Measurements from ENCODE around the gene TMEM258.

DNA sequence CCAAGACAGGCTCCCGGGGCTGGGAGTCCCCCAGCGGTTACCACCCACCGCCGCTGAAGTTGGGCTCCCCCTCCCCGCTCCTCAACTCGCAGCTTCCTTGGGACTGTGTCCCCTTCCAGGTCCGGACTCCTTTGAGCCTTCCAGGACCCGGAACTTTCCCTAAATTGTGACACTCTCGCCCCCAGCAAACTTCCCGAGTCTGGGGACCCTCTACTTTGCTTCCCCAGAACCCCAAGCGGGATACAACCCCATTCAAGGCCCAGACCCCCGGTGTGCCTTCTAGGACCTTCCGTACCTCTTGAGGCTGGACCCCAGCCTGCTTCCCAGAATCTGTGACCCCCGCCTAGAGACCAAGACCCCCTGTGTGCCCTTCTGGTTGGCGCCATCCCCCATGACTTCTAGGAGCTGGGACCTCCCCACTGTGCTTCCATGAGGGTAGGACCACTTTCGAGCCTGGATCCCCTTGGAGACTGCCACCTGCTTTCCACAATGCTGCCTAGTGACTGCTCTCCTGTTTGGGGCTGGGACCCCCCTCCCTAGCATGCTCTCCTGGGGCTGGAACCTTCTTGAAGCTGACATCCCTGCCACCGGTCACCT lies 39.4 kb downstream of the TMEM258 start:
- TF ChIP-seq, protein P1, sequence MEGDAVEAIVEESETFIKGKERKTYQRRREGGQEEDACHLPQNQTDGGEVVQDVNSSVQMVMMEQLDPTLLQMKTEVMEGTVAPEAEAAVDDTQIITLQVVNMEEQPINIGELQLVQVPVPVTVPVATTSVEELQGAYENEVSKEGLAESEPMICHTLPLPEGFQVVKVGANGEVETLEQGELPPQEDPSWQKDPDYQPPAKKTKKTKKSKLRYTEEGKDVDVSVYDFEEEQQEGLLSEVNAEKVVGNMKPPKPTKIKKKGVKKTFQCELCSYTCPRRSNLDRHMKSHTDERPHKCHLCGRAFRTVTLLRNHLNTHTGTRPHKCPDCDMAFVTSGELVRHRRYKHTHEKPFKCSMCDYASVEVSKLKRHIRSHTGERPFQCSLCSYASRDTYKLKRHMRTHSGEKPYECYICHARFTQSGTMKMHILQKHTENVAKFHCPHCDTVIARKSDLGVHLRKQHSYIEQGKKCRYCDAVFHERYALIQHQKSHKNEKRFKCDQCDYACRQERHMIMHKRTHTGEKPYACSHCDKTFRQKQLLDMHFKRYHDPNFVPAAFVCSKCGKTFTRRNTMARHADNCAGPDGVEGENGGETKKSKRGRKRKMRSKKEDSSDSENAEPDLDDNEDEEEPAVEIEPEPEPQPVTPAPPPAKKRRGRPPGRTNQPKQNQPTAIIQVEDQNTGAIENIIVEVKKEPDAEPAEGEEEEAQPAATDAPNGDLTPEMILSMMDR (conservative IDR thresholded peaks at IDR 0.05; ENCODE audit: low read depth, low read length) = no peak
- no peak for TF ChIP-seq MXI1 (IDR thresholded peaks at IDR 0.05; ENCODE audit: borderline replicate concordance, low read depth, low read length)
- TF ChIP-seq CEBPB (IDR thresholded peaks at IDR 0.05; ENCODE audit: low read depth, low read length) = no peak
- no peak for TF ChIP-seq MAZ (IDR thresholded peaks at IDR 0.05; ENCODE audit: borderline replicate concordance, low read depth, low read length)
- TF ChIP-seq BHLHE40 (IDR thresholded peaks at IDR 0.05; ENCODE audit: low read depth, low read length) = no peak

Data from IMR-90 (cell line).